HG03432 (cell line): ENCODE measurements around the gene HCRTR1.

Experiments
- ATAC-seq: cut with Tn5 transposase; IDR thresholded peaks from one replicate; pipeline ENCODE4 v1.9.1; 2021; ENCODE audit warnings: mild to moderate bottlenecking, moderate library complexity; ENCODE audit not compliant: unreplicated experiment

The HCRTR1 gene

DNA sequence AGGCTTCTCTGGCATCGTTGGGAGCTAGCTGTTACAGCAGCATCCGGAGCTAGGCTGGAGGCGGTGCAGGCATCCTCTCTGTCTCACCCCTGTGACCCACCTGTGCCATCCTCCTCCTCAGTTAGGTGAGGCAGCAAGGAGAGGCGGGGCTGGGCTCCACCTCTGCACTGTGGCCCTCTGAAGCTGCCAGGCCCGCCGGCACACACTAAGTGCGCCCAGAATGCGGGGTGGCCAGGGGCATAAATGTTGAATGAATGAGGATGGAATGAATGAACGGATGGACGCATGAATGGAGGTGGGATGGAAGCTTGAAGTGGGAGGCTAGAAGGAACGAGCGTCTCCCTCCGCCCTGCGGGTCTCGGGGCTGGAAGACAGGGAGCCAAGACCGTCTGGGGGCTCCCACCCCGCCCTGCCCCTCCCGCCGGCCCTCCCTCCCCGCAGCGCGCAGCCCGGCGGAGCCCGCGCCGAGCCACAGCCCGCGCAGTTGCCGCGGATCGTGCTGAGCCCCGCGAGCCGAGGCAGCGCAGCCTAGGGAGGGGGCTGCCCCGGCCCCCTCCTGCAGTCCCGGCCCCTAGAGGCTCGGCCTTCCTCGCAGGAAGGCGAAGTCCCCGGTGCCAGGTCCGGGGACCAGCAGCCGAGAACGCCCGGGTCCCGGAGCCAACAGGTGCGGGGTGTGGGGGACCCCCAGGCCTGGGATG lies at the start of gene HCRTR1:
HCRTR1 (plus strand) TSS at position 472 of the 698 bp plus-strand sequence. CDS start 1,504 bp downstream, outside the sequence.
- ATAC-seq = peak; percentile 24

DNA sequence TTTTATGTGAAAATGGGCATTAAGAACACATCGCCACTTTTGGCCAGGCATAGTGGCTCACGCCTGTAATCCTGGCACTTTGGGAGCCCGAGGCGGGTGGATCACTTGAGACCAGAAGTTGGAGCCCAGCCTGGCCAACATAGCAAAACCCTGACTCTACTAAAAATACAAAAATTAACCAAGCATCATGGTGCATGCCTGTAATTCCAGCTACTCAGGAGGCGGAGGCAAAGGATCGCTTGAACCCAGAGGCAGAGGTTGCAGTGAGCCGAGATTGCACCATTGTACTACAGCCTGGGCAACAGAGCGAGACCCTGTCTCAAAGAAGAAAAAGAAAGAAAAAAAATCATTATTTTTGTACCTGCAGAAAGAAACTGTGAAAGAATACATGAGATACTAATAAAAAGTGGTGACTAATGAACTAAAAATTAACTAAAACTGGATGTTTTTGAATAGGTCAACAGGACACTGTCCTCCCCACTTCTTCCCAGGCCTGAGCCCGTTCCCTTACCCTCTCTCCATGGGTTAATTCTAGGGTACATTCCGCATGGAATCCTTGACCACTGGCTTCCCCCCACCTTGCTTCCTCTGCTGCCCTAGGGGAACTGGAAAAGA lies 49.4 kb upstream of the HCRTR1 start:
- no peak for ATAC-seq

GRCh38 chr1:31568895-31569595 lies 48.4 kb upstream of the HCRTR1 start:
- ATAC-seq = no peak

- no peak for ATAC-seq
Measured at GRCh38 chr1:31569596-31570173, 47.8 kb upstream of the HCRTR1 start.

GRCh38 chr1:31570228-31570627 lies 47.3 kb upstream of the HCRTR1 start:
- no peak for ATAC-seq

DNA sequence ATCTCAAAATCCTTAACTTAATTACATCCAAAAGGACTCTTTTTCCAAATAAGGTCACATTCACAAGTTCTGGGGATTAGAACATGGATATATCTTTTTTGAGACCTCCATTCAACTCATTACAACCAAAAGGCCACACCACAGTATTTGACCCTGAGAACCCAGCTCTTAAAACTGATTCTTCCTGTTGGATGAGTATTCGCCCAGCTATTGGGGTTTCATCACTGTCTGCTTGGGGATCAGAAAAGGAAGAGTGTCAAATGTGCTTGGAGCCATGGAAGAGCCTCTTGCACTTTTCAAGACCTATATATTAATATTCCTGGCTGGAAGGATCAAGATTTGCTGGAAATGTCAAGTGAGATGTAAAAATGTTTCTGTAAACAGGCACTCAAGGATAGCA lies 46.6 kb upstream of the HCRTR1 start:
- no peak for ATAC-seq

DNA sequence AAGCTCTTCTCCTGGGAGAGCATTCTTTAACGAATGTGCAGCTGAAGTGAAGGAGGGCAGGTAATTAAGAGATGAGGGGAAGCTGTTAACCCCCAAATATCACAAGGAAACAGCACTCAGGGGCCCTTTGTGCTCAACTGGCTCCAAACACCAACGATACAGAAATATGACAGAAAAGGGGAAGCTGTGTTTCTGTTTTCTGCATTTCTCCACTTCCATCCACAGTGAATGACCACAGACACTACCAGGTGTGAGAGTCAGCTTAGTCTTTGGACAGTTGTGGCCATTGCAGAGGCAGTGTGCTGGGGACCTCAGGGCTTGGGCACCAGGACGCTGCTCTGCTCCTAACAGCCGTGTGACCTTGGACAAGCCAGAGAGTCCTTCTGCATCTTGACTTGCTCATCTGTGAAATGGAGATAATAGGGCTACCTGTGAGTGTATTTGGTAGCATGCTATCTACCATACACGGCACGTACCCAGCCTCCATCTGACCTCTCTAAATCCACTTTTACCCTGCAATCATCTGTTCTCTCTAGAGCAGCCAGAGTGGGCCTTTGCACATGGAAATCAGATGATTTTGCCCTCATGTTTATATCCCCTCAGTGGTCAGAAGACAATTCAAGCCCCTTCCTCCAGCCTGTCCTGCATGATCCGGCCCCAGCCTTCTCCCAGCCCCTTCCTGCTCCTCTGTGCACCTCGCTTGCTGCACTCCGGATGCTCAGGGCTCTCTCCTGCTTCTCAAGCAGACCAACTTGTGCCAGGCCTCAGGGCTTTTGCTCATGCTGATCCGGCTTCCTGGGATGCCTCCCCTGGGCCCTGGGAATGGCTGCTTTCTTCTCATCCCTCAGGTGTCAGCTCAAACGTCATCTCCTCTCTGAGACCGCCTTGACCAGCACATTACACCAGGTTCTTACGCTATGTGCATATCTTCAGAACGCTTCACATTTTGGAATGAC lies 45.9 kb upstream of the HCRTR1 start:
- no peak for ATAC-seq

DNA sequence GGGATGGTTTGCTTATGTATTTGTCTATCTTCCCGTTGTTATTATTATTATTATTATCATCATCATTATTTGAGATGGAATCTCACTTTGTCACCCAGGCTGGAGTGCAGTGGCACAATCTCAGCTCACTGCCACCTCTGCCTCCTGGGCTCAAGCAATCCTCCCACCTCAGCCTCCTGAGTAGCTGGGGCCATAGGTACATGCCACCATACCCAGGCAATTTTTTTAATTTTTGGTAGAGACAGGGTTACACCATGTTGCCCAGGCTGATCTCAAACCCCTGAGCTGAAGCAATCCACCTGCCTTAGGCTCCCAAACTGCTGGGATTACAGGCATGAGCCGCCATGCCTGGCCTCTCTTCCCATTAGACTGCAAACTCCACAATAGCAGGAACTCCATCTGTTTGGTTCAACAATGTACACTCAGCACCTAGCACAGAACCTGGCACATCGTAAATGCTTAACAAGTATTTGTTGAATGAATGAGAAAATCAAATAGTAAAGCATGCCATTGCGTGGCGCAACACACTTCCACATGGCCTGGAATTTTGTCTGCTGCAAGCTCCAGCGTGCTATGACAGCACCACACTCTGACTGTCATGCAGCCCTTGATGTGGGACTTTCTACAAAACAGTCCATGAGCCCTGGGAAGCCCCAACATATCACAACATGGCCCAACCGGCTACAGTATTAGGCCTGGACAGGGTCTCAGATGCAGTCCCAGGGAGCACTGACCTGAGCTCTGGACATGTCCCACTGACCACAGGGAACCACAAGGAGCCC lies 45.0 kb upstream of the HCRTR1 start:
- ATAC-seq = no peak

DNA sequence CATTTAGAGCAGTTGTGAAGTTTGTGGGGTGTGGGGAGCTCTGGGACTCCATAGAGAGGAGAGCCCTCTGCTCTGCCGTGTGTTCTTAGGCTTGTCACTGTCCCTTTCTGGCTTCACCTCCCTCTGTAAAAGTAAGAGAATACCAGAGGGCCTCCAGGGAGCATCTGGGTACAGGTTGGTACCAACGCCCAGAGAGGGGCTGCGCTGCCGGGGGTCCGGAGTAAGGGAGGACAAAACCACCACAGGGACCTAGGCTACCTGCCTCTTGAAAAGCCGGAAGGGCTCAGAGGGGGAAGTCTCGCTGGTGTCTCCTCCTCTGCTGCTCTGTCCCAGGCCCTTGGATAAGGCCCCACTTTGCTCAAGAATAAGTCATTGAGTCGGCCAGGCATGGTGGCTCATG lies 44.2 kb upstream of the HCRTR1 start:
- ATAC-seq = no peak

- no peak for ATAC-seq
Measured at GRCh38 chr1:31574749-31575368, 42.6 kb upstream of the HCRTR1 start.

DNA sequence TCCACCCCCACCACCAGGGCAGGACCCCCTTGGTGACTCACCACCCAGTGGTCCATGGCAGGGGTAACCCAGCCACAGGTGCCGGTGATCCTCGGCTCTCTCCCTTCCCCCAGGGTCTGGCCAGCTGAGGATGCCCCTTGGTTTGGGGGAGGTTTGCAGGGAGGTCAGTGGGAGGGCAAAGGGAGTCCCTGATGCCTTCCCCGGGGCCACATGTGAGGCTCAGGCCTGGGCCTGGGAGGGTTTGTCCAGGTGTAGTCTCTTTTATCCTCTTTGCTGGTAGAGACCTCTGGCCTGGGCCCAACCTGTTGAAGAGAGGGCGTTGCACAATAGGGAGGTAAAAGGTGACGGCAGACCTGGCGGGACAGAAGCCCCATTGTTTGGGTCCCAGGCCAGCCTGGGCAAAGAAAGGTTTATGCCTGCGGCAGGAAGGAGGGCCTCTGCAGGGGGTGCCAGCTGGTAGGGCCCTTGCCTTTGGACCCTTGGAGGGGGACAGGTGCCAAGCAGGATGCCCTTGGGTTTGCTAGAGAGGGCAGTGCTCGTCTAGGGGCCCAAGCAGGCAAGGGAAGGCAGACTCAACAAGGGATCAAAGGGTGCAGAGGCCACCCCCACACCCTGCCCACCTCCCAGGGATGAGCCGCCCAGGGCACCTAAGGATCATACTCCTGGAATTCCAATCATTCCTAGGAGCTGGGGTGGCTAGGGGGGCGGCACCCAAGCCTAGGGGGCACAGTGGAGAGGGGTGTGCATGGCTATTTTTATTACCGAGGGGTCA lies 41.9 kb upstream of the HCRTR1 start:
- ATAC-seq = no peak

- ATAC-seq = no peak
Measured at GRCh38 chr1:31576201-31576669, 41.3 kb upstream of the HCRTR1 start, which contains the start of gene TINAGL1. TINAGL1 (plus strand) TSS chr1:31576515; CDS start chr1:31577149, 634 bp downstream.

DNA sequence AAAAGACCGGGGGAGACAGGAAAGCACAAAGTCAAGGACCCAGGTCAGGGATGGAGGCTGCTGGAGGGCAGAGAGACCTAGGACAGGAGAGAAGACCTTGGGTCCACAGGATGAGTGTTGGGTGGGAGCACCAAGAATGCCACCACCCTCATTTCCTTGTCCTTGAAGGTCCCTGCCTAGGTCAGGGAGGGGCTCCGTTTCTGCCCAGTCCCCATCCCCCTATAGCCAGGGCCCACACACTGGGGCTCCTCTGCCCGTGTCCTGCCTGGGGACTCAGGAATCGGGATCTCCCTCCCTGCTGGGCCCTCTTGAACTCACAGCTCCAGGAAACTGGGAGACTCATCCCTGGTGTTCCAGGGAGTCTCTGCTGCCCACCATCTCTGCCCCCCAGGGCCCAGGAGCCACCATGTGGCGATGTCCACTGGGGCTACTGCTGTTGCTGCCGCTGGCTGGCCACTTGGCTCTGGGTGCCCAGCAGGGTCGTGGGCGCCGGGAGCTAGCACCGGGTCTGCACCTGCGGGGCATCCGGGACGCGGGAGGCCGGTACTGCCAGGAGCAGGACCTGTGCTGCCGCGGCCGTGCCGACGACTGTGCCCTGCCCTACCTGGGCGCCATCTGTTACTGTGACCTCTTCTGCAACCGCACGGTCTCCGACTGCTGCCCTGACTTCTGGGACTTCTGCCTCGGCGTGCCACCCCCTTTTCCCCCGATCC lies 40.6 kb upstream of the HCRTR1 start:
- no peak for ATAC-seq

- no peak for ATAC-seq
Measured at GRCh38 chr1:31577515-31578192, 39.8 kb upstream of the HCRTR1 start.

DNA sequence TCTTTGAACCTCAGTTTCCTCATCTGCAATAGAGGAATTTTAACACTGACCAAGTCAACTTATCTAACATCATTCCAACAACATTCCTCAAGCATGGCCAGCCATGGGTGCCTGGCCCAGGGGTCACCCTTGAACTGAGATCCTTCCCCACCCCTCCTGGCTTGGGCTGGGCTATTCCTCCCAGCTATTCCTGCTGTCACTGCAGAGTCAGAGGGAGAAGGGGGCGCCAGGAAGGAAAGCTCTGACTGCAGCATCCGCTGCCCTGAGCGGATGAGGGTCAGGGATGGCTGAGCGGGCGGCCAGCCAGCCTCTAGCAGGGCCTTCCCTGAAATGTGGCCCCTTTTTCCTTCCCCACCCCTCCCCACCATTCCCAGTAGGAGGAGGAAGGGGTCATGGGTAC lies 38.1 kb upstream of the HCRTR1 start:
- ATAC-seq = no peak

- no peak for ATAC-seq
Measured at GRCh38 chr1:31580513-31580870, 37.0 kb upstream of the HCRTR1 start.

GRCh38 chr1:31580891-31581603 lies 36.4 kb upstream of the HCRTR1 start:
- no peak for ATAC-seq
